NCI-H2107 (cell line): Measurements from ENCODE around the gene OR5K1.

Experiments
- DNase-seq: peaks from one replicate; lab custom pipeline; 2025; lab: John Stamatoyannopoulos, UW

Gene OR5K1

DNA sequence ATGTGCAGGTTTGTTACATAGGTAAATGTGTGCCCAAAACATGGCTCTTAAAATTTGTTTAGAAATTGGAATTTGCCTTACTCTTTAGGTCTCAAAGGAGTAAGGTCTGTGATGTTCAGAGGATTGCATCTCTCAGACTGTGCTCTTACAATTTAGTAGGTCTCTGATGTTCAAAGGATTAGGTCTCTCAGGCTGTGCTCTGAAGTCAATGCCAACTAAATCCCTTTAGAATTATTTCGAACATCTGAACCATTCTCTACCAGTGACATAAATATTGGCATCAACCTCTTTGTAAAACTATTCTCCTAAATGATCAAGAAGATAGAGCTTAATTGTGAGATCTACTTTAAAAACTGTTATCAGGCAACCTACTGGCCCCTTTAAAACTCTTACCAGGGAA lies at the start of gene OR5K1:
TSS of gene OR5K1 (plus strand) at position 301 of the 400 bp plus-strand sequence. CDS start 6,376 bp downstream, outside the sequence.
- no peak for DNase-seq

DNA sequence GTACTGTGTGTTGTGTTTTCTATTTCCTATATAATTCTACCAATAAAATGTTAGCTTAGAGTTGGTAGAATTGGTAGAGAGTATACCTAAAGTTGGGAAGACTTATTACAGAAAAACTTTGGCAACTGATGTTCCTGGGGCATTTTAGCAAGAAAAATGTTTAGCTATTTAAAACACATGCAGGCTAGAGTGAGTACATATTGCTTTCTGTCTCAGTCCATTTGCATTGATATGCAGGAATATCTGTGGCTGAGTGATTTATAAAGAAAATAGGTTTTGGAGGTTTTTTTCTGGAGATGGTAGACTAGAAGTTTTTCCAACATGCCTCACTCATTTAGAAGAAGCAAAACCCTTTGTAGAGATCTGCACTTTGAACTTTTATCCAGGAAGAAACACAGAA lies 30.4 kb upstream of the OR5K1 start:
- no peak for DNase-seq

DNA sequence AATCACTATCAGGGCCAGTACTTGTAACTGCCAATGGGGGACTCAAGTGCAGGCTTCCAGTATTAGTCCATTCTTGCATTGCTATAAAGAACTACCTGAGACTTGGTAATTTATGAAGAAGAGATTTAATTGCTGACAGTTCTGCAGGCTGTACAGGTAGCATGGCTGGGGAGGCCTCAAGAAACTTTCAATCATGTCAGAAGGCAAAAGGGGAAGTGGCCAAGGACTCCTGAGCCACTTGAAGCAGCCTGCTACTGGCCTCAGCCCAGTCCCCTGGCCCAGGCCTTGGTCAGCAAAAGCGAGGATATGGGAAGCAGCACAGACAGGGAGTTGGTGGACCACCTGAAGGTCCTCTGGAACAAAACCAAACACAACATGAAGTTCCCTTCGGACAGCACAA lies 29.2 kb upstream of the OR5K1 start:
- no peak for DNase-seq

DNA sequence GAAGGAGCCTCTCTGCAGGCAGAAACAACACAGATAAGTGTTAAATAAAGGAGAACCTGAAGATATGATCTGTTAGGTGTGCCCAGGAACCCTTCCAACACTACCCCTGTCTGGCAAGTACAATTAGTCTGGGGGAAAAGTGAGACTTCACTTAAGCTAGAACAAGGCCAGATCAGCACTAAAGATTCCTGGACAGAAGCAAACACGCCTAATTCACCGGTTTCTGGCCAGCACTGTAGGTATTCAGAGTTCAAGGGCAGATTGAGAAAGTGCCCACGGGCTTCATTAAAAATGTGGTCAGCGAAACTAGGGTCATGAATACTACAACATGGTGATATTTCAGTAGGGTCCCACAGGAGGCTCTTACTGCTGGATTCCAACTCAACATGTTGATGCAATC lies 28.6 kb upstream of the OR5K1 start:
- no peak for DNase-seq

DNA sequence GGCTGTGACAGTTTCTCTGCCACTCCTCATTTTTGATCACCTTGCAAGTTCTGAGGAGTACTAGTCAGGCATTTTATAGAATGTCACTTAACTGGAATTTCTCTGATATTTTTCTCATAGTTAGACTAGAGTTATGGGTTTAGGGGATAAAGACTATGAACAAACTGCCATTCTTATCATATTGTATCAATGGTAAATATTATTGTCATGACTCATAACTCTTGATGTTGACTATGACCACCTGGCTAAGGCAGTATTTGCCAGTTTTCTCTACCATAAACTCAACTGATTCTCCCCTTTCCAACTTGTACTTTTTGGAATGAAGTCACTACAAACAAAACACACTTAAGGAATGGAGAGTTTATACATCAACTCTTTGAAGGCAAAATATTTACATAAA lies 22.7 kb upstream of the OR5K1 start:
- no peak for DNase-seq

DNA sequence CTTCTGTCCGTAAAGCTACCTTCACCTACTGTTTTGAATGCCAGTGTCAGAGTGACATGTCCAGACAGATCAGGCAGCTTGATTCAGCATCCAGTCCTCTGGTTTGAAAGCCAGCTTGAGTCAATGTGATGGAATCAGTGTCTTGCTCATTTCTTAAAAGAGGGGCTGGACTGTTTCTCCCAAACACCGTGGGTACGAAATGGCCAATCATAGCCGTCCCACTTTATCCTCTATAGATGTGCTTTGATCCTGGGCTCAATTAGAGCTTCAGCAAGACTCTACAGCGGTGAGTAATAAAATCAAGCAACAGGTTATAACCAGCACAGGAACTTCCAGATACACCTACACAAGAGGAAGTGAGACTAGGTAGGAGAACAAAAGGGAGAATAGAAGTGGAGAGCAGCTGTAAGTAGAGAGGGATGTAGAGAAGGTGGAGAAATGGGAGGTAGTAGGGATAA lies 17.0 kb upstream of the OR5K1 start:
- no peak for DNase-seq

DNA sequence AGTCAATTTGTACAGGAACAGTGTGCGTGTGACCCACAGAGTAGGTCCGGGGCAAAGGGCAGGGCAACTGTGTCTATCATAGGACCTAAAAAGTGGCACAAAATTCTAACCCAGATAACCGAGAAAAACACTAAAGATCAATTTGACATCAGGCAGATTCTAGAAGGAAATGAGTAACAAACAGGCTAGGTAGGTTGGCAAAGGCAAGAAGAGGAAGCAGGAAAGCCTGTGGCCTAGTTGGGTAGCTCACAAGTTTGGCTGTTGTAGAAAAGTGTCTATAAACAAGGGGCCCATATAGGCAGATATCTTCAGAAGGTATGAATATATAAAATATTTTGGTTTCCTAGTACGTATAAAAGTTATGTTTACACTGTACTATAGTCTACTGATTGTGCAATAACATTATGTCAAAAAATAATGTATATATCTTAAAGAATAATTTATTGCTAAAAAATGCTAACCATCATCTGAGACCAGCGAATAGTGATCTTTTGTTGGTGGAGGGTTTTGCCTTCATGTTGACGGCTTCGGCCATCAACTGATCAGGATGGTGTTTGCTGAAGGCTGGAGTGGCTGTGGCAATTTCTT lies 13.3 kb upstream of the OR5K1 start:
- DNase-seq, result no peak

DNA sequence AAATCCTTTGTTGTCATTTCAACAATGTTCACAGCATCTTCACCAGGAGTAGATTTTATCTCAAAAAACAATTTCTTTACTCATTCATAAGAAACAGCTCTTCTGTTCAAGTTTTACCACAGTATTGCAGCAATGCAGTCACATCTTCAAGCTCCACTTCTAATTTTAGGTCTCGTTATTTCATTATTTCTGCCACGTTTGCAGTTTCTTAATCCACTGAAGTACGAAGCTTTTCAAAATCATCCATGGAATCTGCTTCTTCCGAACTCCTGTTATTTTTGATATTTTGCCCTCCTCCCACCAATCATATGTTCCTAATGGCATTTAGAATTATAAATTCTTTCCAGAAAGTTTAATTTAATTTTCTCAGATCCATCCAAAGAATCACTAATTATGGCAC lies 12.6 kb upstream of the OR5K1 start:
- DNase-seq, result no peak

DNA sequence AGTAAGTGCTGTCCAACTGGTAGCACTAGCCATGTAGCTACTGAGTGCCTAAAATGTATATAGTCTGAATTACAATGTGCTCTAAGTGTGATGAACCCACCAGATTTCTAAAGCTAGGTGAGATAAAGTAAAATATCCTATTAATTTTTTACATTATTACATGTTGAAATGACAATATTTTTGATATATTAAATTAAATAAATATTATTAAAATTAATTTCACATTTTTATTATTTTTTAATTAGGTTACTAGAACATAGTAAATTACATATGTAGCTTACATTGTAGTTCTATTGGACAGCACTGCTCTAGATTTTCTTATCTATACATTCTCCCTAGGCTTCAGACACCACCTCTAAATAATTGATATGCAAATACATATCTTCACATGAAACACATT lies 9.2 kb upstream of the OR5K1 start:
- no peak for DNase-seq

DNA sequence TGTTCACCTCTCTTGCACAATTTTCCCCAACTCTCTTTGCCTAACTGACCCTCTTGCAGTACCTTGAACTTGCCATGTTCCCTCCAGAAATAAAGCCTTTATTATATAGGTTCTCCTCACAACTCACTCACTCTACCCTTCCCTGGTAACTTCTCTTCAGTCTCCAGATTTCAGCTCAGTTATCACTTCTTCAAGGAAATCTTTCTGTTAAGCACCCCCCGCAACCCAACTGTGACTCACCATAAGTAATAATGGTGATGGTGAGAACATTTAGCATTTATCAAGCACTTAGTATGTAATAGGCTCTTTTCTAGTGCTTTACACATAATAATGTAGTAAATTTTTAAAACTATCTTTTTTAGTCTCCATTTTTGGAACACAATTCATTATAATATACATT lies 8.1 kb upstream of the OR5K1 start:
- no peak for DNase-seq

DNA sequence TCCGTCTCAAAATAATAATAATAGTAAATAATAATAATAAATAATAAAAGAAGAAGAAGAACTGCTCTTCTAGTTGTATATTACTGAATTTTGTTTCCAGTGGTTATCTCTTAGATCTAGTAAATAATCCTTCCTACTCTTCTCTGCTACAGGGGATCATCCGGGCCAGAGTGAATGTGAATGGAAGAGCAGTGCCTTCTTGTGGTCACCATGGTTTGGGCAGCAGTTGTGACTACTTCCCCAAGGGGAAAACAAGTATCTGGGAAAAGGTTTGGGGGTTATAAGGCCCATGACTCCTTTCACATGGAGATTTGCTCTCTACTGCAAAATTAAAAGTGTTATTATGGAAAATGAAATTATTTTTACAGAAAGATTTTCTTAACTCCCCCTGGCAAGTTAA lies 5.5 kb upstream of the OR5K1 start:
- no peak for DNase-seq

DNA sequence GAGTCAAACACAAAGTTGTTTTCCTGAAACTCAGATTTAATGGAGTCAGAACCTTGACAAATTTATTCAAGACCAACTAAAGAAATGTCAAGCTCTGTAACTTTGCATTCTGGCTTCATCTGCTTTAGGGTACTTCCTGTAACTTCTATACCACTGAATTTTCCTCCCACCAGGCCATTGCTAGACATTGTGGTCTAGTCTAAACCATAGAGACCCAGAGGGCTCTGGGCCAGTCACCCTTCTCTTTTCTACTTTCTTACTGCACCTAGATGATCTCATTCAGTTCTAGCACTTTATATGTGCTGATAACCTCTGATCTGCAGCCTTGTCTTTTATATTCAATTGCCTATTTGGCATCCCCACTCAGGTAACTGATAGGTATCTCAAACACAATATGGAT lies 2.8 kb upstream of the OR5K1 start:
- no peak for DNase-seq

DNA sequence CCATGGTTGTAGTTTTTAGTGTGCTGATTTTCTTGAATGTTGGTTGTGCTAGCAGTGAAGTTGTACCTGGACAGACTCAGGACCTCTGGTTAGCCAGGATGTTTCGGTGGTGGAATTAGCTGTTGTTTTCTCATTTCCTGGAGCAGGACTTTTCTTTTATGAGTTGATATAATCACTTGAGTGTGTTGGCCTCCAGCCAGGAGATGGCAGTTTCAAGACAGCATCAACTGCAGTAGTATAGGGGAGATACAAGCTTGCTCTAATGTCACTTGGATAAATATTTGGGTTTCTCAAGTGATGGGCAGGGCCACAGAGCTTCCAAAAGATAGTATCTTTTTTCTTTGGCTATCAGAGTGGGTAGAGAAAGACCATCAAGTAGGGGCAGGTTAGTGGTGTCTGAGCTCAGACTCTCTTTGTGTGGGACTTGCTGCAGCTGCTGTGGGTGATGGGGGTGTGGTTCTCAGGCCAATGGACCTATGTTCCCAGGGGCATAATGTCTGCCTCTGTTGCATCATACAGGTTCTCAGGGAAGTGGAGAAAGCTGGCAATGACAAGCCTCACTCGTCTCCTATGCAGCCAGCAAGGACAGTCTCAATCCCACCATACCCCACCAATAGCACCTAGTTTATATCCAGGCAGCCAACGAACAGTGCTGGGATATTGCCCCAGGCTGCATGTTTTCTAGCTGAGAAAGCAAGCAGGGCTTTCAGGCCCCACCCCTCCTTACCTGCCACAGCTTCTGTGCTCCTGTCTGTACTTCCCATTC lies 19.9 kb downstream of the OR5K1 start:
- DNase-seq, result no peak

DNA sequence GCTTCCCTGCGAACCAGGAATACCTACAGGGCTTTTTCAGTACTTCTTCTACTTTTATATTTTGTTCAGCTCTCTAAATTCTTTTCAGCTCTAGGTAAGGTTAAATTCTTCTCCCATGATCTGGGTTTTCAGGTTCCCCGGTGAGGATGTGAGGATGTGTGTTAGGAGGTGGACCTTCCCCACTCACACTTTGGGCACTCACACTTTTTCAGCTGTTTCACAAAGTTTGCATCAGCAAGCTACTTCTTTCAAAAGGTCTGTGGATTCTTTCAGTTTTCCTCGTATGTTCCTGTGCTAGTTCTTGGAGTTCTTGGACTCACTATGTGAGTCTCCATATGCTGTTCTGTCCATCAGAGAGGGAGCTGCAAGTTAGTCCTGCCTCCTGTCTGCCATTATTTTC lies 20.6 kb downstream of the OR5K1 start:
- no peak for DNase-seq

DNA sequence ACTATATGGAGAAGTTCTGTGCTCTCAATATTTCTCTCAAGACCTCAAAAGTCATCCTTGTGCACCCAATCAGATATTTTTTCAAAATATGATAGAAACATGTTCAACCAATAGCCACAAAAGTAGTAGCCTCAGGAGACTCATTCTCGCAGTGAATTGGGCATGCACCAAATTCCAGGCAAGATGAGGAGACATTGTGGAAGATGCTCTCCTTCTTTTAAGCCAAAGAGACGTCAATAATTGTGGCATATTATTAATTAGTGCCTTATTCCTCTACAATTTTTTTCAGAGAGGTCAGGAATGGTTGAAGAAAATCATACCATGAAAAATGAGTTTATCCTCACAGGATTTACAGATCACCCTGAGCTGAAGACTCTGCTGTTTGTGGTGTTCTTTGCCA lies 34.4 kb downstream of the OR5K1 start, which contains the start of gene OR5K2:
TSS of gene OR5K2 (plus strand) at position 301 of the 400 bp plus-strand sequence. CDS start at position 301, 0 bp downstream.
- no peak for DNase-seq

DNA sequence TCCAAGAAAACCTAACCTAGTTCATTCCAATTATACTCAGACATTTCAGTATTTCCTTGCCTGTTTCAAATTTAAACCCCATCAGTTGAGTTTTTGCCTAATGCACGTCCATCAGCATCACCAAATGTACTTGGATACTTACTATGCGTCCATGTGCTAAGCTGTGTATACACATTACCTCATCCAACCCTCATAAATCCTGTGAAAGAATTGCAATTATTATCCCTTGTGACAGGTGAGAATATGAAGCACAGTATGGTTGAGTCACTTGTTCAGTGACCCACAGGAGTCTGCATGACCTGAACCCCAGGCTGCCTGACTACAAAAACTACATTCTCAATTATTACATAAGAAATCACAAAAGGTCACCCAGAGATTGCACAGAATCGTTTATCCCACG lies 37.0 kb downstream of the OR5K1 start:
- no peak for DNase-seq

DNA sequence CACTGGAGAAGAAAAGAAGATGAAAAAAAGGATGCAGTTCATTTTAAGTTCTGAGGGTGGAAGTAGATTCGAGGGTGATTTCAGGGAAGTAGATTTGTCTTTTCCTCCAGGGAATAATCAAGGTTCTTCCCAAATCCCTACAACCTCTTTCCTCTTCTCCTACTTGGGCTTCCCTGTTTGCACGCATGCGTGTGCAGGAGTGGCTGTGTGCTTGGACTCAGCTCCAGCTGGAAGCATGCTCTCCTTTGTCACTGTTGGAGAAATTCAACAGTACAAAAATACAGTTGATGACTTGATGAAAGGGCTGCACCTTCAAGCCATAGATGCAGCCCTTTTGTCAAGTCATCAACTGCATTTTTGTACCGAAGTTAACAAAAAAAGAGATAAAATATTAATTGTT lies 38.3 kb downstream of the OR5K1 start:
- DNase-seq, result no peak

DNA sequence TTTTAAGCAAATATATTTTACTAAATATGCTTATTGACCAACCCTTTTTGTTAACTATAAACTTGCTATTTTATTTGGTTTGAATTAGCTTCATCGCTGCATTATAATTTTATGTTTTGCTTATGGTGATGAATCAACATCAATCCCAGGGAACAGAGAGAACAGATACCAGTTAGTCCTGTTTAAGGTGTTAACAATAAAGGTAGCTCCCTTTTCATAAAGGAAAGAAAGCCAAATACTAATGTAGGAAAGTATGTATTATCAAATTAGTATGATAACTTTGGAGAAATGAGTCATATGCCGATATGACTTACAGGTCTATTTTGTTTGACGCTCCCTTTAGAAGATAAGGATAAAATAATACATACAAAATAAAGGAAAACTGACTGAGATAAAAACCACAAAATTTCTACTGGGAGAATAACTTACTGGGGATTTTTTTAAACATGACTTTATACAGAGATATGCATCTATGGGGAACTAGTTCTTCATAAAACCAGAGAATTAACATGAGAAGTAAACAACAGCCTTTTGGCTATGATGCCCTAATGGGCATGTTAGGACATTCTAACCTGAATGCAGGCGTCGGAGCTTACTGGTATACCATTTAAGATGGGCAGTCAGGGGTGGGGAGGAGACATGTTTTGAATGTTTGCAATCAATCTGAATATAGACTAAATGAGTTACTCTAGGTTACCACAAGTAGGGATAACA lies 39.0 kb downstream of the OR5K1 start:
- no peak for DNase-seq

DNA sequence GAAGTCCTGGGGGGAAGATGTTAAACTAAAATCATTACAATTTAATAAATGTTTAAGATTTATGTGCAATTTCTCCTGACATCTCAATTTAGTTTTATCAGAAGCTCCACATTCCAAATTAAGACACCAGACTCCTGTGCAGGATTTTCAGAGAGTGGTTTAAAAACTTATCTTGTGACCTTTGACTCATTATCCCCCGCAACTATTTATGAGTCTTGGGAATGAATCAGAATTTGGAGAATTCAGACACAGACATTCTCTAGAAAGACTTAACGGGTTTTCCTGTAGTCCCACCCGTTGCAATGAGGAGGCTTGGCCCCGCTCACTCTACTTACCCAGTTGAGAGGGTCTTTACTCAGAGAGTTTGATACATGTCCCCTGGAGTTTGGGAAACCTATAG lies 41.5 kb downstream of the OR5K1 start:
- no peak for DNase-seq

DNA sequence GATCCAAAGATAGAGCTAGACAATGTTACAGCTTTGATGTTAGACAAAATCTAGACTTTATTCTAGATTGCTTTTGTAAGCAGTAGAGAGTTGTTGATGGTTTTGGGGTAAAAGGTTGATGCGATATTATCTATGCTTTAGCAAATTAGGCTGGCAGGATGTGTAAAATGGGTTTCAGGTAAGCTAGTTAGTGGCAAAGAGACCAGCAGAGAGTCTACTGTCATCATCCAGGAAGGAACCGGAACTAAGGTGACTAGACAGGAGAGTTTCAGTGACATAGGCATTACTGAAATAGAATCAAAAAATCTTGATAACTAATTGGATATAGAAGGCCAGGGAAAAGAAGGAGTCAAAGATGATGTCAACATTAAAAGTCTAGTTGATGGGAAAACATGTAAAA lies 45.6 kb downstream of the OR5K1 start:
- DNase-seq, result no peak

DNA sequence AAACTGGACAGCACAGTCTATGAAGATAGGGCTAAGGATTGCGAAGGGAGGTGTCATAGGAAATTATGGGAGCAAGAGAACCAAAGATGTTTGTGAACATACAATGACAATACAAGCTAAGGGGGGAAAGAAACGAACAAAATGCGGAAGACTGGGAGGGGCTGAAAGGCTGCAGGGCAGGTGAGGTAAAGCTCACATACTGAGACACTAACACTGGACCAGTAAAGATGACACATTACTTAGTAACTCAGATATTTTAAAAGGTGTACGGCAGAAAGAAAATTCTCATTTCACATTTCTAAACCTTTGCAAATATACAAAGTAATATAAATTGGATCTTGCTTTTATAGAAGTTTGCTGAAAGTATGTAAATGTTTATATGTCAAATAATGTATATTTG lies 49.6 kb downstream of the OR5K1 start:
- no peak for DNase-seq

DNA sequence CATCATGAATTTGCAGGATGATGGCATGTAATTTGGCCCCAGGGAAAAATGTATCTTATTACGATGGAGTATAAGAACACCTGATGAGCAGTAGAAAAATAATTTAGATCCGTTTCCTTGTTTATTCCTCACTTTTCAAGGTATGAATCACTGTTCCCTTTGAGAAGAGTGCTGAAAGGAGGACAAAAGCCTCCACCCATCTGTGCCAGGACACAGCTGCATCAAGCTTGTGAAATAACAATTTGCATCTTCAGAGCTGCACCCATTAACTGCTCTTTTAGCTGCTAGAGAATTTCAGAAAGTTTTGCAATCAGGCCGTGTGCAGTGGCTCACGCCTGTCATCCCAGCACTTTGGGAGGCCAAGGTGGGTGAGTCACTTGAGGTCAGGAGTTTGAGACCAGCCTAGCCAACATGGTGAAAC lies 50.1 kb downstream of the OR5K1 start:
- no peak for DNase-seq

DNA sequence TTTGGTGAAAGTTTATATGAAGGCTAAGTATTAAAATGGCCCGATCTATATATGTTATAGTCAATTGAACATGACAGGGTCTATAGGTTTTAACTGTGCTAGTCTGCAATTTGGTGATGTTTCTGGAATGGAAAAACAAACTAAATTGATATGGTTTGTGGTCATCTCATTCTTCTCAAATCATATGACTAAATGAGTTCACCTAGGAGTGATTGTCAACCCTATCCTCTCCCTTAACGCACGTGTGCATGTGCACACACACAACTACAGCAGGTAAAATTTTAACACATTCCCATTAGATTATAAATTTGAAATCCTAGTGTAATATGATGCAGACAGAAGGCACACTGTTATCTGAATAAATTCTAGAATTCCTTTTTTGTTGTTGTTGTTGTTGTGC lies 50.7 kb downstream of the OR5K1 start:
- DNase-seq, result no peak
